OCI-LY7 (cell line): ENCODE measurements around the gene OPRL1.

Experiments
- EZH2phosphoT487 ChIP-seq: fragments of 200-600 bp; sonication (generic); IDR thresholded peaks from 2 replicates; pipeline ENCODE4 v1.6.1; 2018; ENCODE audit warnings: low read depth, borderline replicate concordance, mild to moderate bottlenecking, mixed run types, antibody characterized with exemption, low read length, moderate library complexity, mixed read lengths
- TF ChIP-seq, protein P1 (sequence below): fragments of 200-600 bp; sonication (generic); conservative IDR thresholded peaks from 2 replicates; pipeline ENCODE4 v1.5.1; 2014; ENCODE audit warnings: mild to moderate bottlenecking, antibody characterized with exemption, low read length, moderate library complexity, mixed read lengths

DNA sequence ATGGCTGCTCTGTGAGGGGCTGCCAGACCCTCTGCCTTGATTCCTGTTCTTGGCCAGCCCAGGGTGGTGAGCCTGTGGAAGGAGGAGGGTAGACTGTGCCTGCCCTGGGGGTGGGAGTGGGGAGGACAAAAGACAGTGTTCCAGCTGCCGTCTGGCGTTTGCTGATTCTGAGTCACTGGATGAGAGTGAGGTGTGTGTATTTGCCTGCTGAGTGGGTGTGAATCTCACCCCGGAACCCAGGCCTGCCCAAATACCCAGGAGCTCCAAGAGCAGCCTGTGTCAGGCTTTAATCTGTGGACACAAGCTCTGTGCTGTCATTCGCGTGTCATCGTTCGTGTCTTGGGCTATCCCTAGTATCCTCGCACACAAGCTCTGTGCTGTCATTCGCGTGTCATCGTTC lies 6.9 kb downstream of the OPRL1 start:
- TF ChIP-seq, protein P1, sequence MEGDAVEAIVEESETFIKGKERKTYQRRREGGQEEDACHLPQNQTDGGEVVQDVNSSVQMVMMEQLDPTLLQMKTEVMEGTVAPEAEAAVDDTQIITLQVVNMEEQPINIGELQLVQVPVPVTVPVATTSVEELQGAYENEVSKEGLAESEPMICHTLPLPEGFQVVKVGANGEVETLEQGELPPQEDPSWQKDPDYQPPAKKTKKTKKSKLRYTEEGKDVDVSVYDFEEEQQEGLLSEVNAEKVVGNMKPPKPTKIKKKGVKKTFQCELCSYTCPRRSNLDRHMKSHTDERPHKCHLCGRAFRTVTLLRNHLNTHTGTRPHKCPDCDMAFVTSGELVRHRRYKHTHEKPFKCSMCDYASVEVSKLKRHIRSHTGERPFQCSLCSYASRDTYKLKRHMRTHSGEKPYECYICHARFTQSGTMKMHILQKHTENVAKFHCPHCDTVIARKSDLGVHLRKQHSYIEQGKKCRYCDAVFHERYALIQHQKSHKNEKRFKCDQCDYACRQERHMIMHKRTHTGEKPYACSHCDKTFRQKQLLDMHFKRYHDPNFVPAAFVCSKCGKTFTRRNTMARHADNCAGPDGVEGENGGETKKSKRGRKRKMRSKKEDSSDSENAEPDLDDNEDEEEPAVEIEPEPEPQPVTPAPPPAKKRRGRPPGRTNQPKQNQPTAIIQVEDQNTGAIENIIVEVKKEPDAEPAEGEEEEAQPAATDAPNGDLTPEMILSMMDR: no peak
- no peak for TF ChIP-seq EZH2phosphoT487
